DMS53 (cell line): ENCODE measurements around the gene TMEM131L.
A peak's percentile ranks its signal among the peaks of the same experiment; 100 is the strongest.

Experiments used
- DNase-seq: peaks from one replicate; lab custom pipeline; 2025; lab: John Stamatoyannopoulos, UW

The TMEM131L gene

DNA sequence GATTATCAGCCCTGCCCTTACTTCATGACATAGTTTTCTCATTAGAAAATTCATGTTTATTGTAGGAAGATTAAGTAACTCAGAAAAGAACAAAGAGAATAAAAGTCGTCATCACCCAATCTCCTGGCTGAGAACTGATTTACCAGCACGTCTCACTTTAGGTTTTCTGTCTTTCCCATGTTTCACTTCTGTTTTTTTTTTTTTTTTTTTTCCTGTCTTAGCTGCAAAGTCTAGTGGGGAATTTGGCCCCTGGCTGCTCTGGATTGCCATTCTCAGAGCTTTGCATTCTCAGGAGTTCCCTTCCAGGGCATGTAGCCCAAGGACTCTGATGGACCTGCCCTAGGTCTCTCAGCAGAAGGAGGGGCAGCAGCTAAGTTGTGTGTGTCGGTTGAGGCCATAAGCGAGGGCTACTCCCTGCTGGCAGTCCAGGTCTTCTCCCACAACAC, 57.8 kb downstream of the TMEM131L start:
- DNase-seq = no peak

DNA sequence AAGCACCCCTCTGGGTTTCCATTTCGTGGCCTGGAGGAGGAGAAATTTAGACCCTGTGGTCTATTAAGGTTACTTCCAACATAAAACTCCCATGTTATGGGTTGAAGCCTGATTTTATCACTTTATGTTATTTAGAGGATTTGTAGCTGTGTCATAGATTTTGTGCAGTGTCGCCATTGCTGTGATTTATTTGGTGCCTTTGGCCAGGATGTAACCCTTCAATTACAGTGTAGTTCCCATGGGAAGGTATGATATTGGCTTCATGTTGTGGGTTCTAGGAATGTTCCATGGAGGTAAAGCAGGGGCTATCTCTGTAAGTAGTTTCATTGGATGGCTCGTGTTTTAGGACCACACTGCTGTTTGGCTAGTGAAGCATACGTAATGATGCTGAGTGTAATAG, 58.5 kb downstream of the TMEM131L start:
- no peak for DNase-seq

GRCh38 chr4:153527690-153528089, 61.5 kb downstream of the TMEM131L start:
- no peak for DNase-seq

DNA sequence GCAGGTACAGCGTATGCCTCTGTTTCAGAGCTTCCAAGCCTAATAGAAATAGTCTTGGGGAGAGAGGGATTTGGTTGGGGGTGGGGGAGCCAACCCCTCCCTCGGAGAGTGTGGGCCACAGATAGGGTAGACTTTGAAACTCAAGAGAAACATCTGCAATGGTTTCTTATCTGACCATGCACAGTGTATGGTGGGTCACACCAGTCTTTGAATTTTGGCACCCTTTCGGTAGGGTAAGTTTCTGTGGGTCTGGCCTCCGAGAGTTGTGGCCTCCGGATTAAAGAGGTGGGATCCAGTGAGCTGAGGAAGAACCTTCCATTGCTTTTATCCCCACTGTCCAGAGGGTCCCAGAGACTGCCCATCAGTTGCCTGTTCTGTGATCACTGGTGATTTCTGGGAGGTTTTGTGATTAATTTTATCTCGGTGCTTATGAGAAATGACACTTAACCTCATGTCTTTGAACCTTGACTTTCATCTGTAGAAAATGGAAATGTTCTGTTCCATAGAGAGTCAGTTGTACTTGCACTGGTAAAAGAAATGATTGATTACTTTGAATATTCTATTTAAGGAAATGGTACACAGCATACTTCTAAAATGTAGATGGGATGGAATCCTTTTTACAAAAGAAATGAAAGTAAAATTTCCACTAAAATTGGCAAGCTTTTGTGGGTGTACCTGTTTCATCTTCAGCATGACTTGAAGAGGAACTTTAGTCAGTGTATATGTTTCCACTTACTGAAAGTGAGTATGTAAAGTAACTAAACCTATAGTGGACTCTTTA, 62.7 kb downstream of the TMEM131L start:
- no peak for DNase-seq

GRCh38 chr4:153529646-153530045, 63.5 kb downstream of the TMEM131L start:
- no peak for DNase-seq

DNA sequence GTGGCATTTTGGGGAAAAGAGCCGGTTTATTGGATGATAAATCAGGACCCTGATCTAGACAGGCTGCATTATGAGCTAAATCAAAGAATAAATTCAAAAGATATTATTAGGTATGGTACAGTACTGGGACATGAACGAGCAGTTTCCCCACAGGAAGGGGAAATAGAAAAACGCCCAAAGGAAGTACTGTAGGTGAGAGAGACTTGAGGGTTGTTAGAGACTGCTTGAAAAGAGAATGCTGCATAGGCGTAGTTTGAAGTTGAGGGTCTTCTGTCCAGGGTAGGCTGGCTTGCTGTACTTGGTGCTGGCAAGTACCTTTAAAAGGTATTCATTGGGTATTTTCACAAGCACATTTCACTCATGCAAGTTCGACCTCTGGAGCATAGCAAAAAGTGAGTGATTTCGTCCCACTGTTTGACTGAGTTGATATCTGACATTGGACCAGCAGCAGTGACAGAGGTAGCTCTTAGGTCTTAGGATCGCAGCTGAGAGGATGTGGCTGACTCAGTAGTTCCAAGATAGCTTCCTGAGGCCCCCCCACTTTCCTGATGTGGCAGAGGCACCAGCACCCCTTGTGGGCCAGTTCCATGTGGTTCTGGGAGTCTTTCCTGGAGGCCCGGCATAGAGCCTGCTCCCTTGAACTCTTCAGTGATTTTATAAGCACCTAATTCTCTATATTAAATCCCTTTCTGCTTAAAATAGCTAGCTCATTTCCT, 64.3 kb downstream of the TMEM131L start:
- no peak for DNase-seq

DNA sequence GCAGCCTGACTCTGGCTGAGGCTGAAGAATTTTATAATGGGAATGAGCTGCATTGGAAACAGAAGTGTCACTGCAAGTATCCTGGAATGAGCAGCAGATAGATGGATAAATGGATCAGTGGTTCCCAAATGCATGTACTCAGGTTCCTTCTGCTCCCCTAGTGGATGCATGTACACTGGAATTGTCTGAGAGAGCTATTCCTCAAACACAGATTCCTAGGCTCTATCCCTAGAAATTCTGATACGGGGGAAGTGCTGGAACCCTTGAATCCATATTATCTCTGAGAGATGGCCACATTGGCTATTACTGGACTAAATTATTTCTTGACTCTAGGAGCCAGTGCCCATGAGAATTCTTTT, 64.8 kb downstream of the TMEM131L start:
- DNase-seq = no peak

GRCh38 chr4:153531976-153532626, 65.9 kb downstream of the TMEM131L start:
- DNase-seq = no peak

GRCh38 chr4:153532636-153533035, 66.5 kb downstream of the TMEM131L start:
- DNase-seq = no peak

DNA sequence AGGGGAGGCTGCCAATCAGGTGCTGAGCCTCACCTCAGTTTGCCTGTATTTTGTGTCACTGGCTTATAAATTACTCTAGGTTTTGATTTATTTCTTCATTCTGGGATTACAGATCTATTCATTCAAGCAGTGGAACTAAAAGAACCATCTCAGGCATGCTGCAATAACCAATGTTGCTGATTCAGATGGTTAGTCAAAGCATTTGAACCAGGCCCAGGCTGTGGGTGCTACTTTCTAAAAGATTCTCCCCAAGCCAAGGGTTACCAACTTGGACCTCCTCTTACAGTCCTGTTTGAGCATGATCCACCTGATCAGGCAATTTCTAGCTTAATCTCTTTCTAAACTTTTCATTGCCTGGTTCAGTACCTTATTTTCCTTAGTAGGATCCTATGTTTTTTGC, 67.2 kb downstream of the TMEM131L start:
- no peak for DNase-seq

- DNase-seq = no peak
These were observed 68.9 kb downstream of the TMEM131L start for GRCh38 chr4:153534792-153535629.

DNA sequence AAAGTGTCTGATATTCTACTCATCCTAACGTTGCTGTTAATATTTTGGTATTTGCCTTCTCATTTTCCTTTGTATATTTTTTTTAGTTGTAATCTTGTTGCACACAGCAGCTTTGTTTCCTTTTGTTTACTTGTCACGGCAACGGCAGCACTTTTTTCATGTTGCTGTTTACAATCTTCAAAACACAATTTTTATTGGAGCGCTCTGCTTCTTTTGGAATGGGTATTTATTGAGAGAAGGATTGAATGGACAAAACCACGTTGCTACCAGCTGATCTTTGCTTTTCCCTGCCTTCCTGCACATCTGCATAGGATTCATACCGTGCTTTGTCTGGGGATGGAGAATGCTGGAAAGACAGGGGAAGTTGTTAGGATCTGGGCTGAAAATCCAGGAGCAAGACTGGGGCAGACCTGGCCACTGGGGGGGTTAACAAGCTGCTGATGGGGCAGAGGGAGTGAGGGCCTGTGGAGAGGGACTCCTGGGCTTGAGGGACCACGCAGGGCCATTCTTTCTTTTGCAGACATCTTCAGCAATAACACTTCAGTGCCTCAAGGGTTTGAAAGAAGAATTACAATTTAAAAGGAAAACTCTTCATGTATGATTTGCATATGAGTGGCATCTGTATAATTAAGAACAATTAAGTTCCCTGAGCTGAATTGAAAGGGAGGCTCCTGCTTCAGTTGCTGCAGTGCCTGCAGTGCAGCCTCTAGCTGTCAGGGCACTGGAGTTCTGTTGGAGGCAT, 69.8 kb downstream of the TMEM131L start:
- peak; percentile 22 for DNase-seq

GRCh38 chr4:153537493-153537960, 71.4 kb downstream of the TMEM131L start:
- DNase-seq = no peak

DNA sequence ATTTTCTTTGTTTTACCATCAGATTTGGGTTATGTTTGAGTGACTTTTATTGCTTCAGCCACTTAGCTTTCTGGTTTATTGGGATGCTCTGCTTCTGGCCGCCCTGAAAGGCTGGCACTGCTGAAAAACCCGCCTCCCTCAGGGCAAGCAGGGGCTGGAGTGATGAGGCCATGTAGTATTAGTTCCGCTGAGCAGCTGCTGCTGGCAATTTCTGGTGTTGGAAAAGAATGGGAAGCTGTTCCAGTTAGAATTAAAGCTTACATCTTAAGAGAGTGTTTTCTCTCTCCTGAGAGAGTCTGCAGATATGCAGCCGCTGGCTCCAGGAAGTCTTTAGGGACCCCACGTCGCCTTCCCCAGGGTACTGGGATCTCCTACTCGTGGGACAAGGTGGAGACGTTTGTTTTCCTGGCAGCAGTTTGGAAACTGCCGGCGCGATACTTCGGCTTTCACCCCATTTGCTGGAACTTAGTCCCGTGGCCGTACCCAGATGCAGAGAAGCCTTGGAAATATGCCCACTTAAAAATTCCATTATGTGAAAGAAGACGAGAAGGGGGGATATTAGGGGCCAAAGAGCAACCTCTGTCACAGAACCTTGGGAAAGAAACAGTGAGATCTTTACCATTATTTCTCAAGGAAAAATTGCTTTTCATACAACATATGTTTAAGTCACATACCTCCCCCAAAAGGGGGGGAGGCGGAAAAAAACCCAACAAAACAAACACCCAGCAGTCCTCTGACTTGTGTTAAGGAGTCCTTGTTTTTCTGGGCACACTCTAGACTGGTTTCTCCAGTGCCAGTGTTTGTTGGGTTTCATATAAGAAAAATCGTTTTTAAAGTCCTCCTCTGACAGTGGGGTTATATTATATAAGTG, 72.6 kb downstream of the TMEM131L start:
- no peak for DNase-seq

GRCh38 chr4:153539422-153539821, 73.3 kb downstream of the TMEM131L start:
- no peak for DNase-seq

- no peak for DNase-seq
These were observed 75.4 kb downstream of the TMEM131L start for GRCh38 chr4:153541456-153542096.

DNA sequence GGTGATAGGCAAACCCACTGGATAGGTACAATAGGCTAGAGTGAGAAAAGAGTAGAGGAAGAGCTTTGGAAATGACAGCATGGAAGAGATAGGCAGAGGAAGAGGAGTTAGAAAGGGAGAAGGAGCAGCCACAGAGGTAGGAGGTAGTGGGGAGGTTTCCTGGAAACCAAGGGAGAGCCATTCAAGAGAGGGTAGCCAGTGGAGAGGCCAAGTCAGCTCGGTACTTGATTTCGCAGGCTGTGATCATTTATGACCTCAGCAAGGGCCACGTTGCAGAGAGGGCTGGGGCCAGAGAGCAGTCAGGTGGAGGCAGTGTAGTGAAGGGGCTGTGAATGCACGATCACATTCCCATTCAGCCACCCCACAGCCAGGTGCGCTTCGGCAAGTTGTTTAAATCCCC, 76.0 kb downstream of the TMEM131L start:
- DNase-seq = no peak

GRCh38 chr4:153542834-153543233, 76.7 kb downstream of the TMEM131L start:
- DNase-seq = no peak

DNA sequence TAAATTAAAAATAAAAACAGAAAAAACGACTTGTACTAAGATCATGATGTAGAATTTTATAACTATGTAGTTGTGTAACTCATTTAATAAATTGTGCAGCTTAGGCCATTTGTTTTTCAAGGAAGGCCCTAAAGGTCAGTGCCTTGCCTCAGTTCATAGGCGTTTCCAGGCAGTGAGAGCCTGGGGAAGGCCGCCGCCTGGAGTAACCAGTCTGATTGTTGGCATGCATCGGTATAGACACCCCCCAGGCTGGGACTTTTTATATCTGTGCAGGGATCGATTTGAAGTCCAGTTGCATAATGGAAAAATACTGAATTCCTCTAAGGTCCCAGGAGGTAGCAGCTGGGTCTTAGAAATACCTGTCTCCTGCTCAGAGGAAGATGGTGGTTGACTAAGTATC, 77.2 kb downstream of the TMEM131L start:
- DNase-seq = no peak

- DNase-seq = no peak
These were observed 79.7 kb downstream of the TMEM131L start for GRCh38 chr4:153545822-153546221.
